ENCODE results near the gene DMPK. TPM values are rescaled to one million over a fixed set of nuclear protein-coding genes. Genes with fewer than 3 reads are reported as not detected.

The DMPK gene
- total and polyA plus RNA-seq, 4 experiments from 2014 or later: 1.3 to 32.9 (median 30.8) TPM; not detected in 1

GRCh38 chr19:45789035-45789786 is 6.9 kb upstream of the DMPK start:
- no peak for DNase-seq
- intact Hi-C loops (cut with micrococcal nuclease): no loop called here
- Histone ChIP-seq H3K9me3 (ENCODE audit: control insufficient read depth in 1 of 2, low read length in 2 of 2) (no peaks in the 10 kb centered on the region), H3K36me3 (ENCODE audit: insufficient read depth, low read length) (peaks cover 20% of the 10 kb centered on the region), H3K4me3 (ENCODE audit: low read length in 2 of 2) (no peak overlapping the region), H3K4me1 (ENCODE audit: insufficient read depth, low read length) (peaks cover 32% of the 10 kb centered on the region), H3K27me3 (ENCODE audit: insufficient read depth, low read length) (no peaks in the 10 kb centered on the region), H3K27ac (ENCODE audit: low read depth, low read length) (no peak overlapping the region)
- Mint-ChIP-seq H3K4me3 (peak overlapping the region in 2 of 8 donors; percentile 31 to 34), H3K4me1 (peaks cover 28 to 40% (median 33%) of the 10 kb centered on the region in 4 donors), H3K9me3 (no peaks in the 10 kb centered on the region), H3K27ac (peak overlapping the region in 2 of 7 donors; percentile 34 to 69), H3K27me3 (peaks cover 2 to 12% of the 10 kb centered on the region in 2 donors), H3K36me3 (peaks cover 32 to 45% of the 10 kb centered on the region in 2 donors)
- ChIA-PET CTCF (ENCODE audit: partially characterized antibody) (interaction anchor here (1.1 to 1.6 kb wide), 2 partner anchors 10 to 20 kb away, joined by 5 read pairs; partner anchors contain the start of gene SIX5), POLR2A (ENCODE audit: partially characterized antibody) (interaction anchor here (1.0 kb wide), 2 partner anchors 20 to 72 kb away, joined by 3 to 7 read pairs; partner anchors contain the start of gene SIX5)

GRCh38 chr19:45786533-45786894 is 4.2 kb upstream of the DMPK start:
- H3K9me3 ChIP-seq (ENCODE audit: control insufficient read depth in 1 of 2, low read length in 2 of 2): no peaks in the 10 kb centered on the region
- H3K4me1 ChIP-seq (ENCODE audit: insufficient read depth, low read length): peaks cover 12% of the 10 kb centered on the region
- ChIA-PET CTCF (ENCODE audit: partially characterized antibody) (no interaction called here), POLR2A (ENCODE audit: partially characterized antibody) (no interaction called here)
- no peak overlapping the region for H3K4me3 ChIP-seq (ENCODE audit: low read length in 2 of 2)
- Mint-ChIP-seq H3K9me3 (no peaks in the 10 kb centered on the region), H3K27ac (no peak overlapping the region), H3K4me1 (peaks cover 11 to 18% (median 14%) of the 10 kb centered on the region in 4 donors), H3K36me3 (peaks cover 32 to 35% of the 10 kb centered on the region in 2 donors), H3K4me3 (no peak overlapping the region), H3K27me3 (peaks cover 0 to 2% of the 10 kb centered on the region in 2 donors)
- H3K27ac ChIP-seq (ENCODE audit: low read depth, low read length): no peak overlapping the region
- no peak for DNase-seq
- intact Hi-C loops (cut with micrococcal nuclease): no loop called here
- peaks cover 20% of the 10 kb centered on the region for H3K36me3 ChIP-seq (ENCODE audit: insufficient read depth, low read length)
- no peaks in the 10 kb centered on the region for H3K27me3 ChIP-seq (ENCODE audit: insufficient read depth, low read length)

- Histone ChIP-seq H3K9me3 (ENCODE audit: control insufficient read depth in 1 of 2, low read length in 2 of 2) (no peaks in the 10 kb centered on the region), H3K4me3 (ENCODE audit: low read length in 2 of 2) (no peak overlapping the region), H3K27ac (ENCODE audit: low read depth, low read length) (no peak overlapping the region), H3K4me1 (ENCODE audit: insufficient read depth, low read length) (peaks cover 7% of the 10 kb centered on the region), H3K27me3 (ENCODE audit: insufficient read depth, low read length) (no peaks in the 10 kb centered on the region), H3K36me3 (ENCODE audit: insufficient read depth, low read length) (peaks cover 20% of the 10 kb centered on the region)
- ChIA-PET POLR2A (ENCODE audit: partially characterized antibody) (no interaction called here), CTCF (ENCODE audit: partially characterized antibody) (no interaction called here)
- intact Hi-C loops (cut with micrococcal nuclease): no loop called here
- H3K36me3 Mint-ChIP-seq: peaks cover 32 to 33% of the 10 kb centered on the region in 2 donors
- DNase-seq: no peak
- H3K4me1 Mint-ChIP-seq: peaks cover 8 to 15% (median 10%) of the 10 kb centered on the region in 4 donors
- H3K9me3 Mint-ChIP-seq: no peaks in the 10 kb centered on the region
- no peak overlapping the region for H3K27ac Mint-ChIP-seq
- no peak overlapping the region for H3K4me3 Mint-ChIP-seq
- H3K27me3 Mint-ChIP-seq: peaks cover 1 to 4% of the 10 kb centered on the region in 2 donors
Measured at GRCh38 chr19:45785781-45786532, 3.7 kb upstream of the DMPK start.

GRCh38 chr19:45785097-45785496 is 2.8 kb upstream of the DMPK start:
- Histone ChIP-seq H3K9me3 (ENCODE audit: control insufficient read depth in 1 of 2, low read length in 2 of 2) (no peaks in the 10 kb centered on the region), H3K27ac (ENCODE audit: low read depth, low read length) (no peak overlapping the region), H3K36me3 (ENCODE audit: insufficient read depth, low read length) (peaks cover 20% of the 10 kb centered on the region), H3K4me1 (ENCODE audit: insufficient read depth, low read length) (peaks cover 2% of the 10 kb centered on the region), H3K27me3 (ENCODE audit: insufficient read depth, low read length) (peaks cover 4% of the 10 kb centered on the region), H3K4me3 (ENCODE audit: low read length in 2 of 2) (no peak overlapping the region)
- ChIA-PET POLR2A (ENCODE audit: partially characterized antibody) (interaction anchor here (0.7 kb wide), 1 partner anchor 15 kb away, joined by 3 read pairs; no protein-coding TSS in a partner anchor), CTCF (ENCODE audit: partially characterized antibody) (no interaction called here)
- intact Hi-C loops (cut with micrococcal nuclease): no loop called here
- Mint-ChIP-seq H3K27ac (no peak overlapping the region), H3K36me3 (peaks cover 29 to 32% of the 10 kb centered on the region in 2 donors), H3K9me3 (no peaks in the 10 kb centered on the region), H3K4me3 (no peak overlapping the region), H3K27me3 (peaks cover 2 to 6% of the 10 kb centered on the region in 2 donors), H3K4me1 (peaks cover 6 to 16% (median 8%) of the 10 kb centered on the region in 4 donors)
- no peak for DNase-seq

GRCh38 chr19:45784096-45784495 is 1.8 kb upstream of the DMPK start:
- intact Hi-C loops (cut with micrococcal nuclease): no loop called here
- Histone ChIP-seq H3K9me3 (ENCODE audit: control insufficient read depth in 1 of 2, low read length in 2 of 2) (no peaks in the 10 kb centered on the region), H3K27ac (ENCODE audit: low read depth, low read length) (no peak overlapping the region), H3K4me3 (ENCODE audit: low read length in 2 of 2) (no peak overlapping the region), H3K4me1 (ENCODE audit: insufficient read depth, low read length) (peaks cover 12% of the 10 kb centered on the region), H3K36me3 (ENCODE audit: insufficient read depth, low read length) (peaks cover 16% of the 10 kb centered on the region), H3K27me3 (ENCODE audit: insufficient read depth, low read length) (peaks cover 12% of the 10 kb centered on the region)
- Mint-ChIP-seq H3K4me3 (no peak overlapping the region), H3K36me3 (peaks cover 29 to 31% of the 10 kb centered on the region in 2 donors), H3K4me1 (peaks cover 11 to 25% (median 17%) of the 10 kb centered on the region in 4 donors), H3K27ac (peak overlapping the region in 1 of 7 donors; percentile 29), H3K9me3 (no peaks in the 10 kb centered on the region), H3K27me3 (peaks cover 3 to 13% of the 10 kb centered on the region in 2 donors)
- DNase-seq: no peak
- ChIA-PET CTCF (ENCODE audit: partially characterized antibody) (no interaction called here), POLR2A (ENCODE audit: partially characterized antibody) (no interaction called here)

GRCh38 chr19:45782820-45783785 is 813 bp upstream of the DMPK start:
- Mint-ChIP-seq H3K9me3 (no peaks in the 10 kb centered on the region), H3K4me1 (peaks cover 12 to 26% (median 19%) of the 10 kb centered on the region in 4 donors), H3K4me3 (no peak overlapping the region), H3K36me3 (peaks cover 22 to 24% of the 10 kb centered on the region in 2 donors), H3K27me3 (peaks cover 4 to 16% of the 10 kb centered on the region in 2 donors), H3K27ac (no peak overlapping the region)
- H3K4me1 ChIP-seq (ENCODE audit: insufficient read depth, low read length): peaks cover 20% of the 10 kb centered on the region
- peaks cover 13% of the 10 kb centered on the region for H3K27me3 ChIP-seq (ENCODE audit: insufficient read depth, low read length)
- intact Hi-C loops (cut with micrococcal nuclease): no loop called here
- ChIA-PET CTCF (ENCODE audit: partially characterized antibody) (interaction anchor here (0.6 to 2.6 kb wide), 4 partner anchors 14 to 1839 kb away, joined by 3 to 13 read pairs (median 4); partner anchors contain the start of gene SIX5), POLR2A (ENCODE audit: partially characterized antibody) (interaction anchor here (0.7 to 1.0 kb wide), 4 partner anchors 10 to 16 kb away, joined by 3 to 6 read pairs (median 3); partner anchors contain the start of genes DMWD and SIX5)
- H3K27ac ChIP-seq (ENCODE audit: low read depth, low read length): no peak overlapping the region
- H3K9me3 ChIP-seq (ENCODE audit: control insufficient read depth in 1 of 2, low read length in 2 of 2): no peaks in the 10 kb centered on the region
- H3K36me3 ChIP-seq (ENCODE audit: insufficient read depth, low read length): peaks cover 6% of the 10 kb centered on the region
- H3K4me3 ChIP-seq (ENCODE audit: low read length in 2 of 2): no peak overlapping the region
- DNase-seq: no peak

All from CD4-positive, alpha-beta memory T cell (primary cell).